ENCODE results near the gene ARHGAP42.

Gene ARHGAP42

DNA sequence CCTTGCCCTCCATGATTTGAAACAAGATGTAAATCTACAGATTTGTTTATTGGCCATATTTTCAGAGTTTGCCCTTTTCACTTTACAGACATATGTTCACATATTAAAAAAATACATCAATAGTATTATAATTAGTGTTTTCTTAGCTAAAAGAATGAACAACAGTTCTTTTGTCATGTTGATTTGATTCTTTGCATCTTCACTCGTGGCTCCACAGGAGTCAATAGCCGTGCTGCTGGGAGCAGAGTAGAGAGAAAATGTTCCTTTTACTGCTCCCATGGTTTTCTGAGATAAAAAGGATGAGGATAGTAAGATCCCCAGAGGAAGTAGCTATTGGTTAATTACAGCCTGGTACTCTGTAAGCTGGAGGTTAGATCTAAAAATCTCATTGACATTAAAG lies 291.4 kb downstream of the ARHGAP42 start:
- TF ChIP-seq CTCF (IDR thresholded peaks at IDR 0.05; ENCODE audit: low read depth, low read length): no peak
- no peak overlapping the region for H3K4me3 ChIP-seq (ENCODE audit: low read depth, low read length)

GRCh38 chr11:100978939-100979338 lies 291.9 kb downstream of the ARHGAP42 start:
- TF ChIP-seq CTCF (IDR thresholded peaks at IDR 0.05; ENCODE audit: low read depth, low read length): no peak
- H3K4me3 ChIP-seq (ENCODE audit: low read depth, low read length): no peak overlapping the region

DNA sequence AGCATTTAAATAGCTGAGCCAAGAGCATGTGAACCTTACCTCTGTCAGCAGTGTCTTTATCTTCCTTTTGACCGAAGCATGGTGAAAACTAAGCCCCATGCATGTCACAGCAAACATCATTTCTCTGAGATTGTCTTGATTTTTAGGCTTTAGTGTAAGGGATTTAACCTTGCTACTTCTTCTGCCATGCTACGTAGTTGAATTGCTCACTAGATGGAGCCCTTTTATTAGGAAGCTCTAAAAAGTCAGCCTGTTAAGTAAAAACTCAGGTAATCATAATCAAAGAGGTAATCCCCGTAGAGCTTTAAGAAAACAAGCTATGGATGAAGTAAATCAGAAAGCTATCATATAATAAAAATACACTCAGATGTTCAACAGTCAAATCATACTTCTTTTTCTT lies 293.1 kb downstream of the ARHGAP42 start:
- TF ChIP-seq CTCF (IDR thresholded peaks at IDR 0.05; ENCODE audit: low read depth, low read length): no peak
- H3K4me3 ChIP-seq (ENCODE audit: low read depth, low read length): no peak overlapping the region

DNA sequence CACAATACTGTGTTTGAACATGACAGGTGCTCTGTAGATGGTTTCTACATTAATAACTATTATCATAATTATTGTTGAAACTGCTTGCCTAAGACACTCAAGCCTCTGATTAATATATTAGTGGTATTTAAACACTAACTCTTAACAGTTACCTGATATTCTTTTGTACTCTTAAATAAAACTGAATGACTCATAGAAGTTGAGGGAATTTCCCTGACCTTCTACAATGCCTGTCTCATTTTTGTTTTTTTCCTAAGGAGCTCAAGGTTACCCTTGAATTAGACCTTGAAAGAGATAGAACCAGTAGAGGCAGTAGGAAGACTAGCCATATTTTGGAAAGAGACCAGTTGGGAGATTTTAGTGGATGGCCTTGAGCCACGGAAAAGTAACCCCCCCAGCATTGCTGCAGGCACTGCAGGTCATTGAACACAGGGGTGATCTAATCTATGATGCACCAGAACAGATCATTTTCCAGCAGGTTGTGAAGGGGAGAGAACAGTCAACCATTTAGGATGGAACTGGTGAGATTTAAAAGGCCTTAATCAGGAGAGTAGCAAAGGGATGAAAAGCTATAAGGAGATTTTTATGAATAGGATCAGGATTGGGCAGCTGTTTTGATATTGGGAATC lies 294.2 kb downstream of the ARHGAP42 start:
- no peak for TF ChIP-seq CTCF (IDR thresholded peaks at IDR 0.05; ENCODE audit: low read depth, low read length)
- H3K4me3 ChIP-seq (ENCODE audit: low read depth, low read length): no peak overlapping the region

DNA sequence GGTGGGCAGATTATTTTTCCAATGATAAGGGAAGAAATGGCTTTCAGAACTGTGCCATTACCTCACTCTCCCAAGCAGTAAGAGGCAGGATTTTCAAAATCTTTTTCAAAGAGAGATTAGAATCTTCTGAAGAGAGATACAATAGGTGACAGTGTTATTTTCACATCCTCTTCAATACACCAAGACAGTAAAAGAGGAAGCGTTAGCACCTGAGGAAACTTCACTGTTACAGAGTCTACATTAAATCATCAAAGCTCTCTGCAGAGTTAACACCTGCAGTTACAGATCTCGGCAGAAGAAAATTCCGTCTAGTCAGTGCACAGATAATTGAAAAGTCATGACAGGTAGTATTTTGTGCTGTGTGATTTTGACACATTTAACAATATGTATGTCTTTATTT lies 297.6 kb downstream of the ARHGAP42 start:
- H3K4me3 ChIP-seq (ENCODE audit: low read depth, low read length): no peak overlapping the region
- no peak for TF ChIP-seq CTCF (IDR thresholded peaks at IDR 0.05; ENCODE audit: low read depth, low read length)

DNA sequence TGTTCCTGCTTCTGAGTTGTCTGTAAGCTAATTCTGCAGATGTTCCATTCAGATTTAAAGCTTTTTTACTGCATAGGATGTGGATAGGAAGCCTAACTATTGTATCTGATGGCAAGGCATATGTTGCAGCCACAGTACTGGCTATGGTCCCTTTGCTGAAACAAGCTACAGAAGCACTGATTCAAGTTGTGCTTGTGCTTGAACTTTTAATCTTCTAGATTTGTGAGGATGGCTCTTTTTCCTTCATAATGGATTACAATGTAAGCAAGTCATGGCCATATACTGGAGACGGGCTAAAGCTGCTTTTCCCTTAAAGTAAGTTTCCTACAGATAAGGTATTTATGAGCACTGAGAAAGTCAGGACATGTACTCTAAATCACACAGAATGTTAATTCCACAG lies 303.8 kb downstream of the ARHGAP42 start:
- H3K4me3 ChIP-seq (ENCODE audit: low read depth, low read length): no peak overlapping the region
- no peak for TF ChIP-seq CTCF (IDR thresholded peaks at IDR 0.05; ENCODE audit: low read depth, low read length)

- TF ChIP-seq CTCF (IDR thresholded peaks at IDR 0.05; ENCODE audit: low read depth, low read length): no peak
Measured at GRCh38 chr11:100991541-100991940, 304.5 kb downstream of the ARHGAP42 start.

More at GRCh38 chr11:100991541-100991940, 304.5 kb downstream of the ARHGAP42 start:
- H3K4me3 ChIP-seq (ENCODE audit: low read depth, low read length): no peak overlapping the region

Data from WI38 (cell line).